Measurements from ENCODE around the gene ALK. TPM values are rescaled to one million over a fixed set of nuclear protein-coding genes. Genes with fewer than 3 reads are reported as not detected.

Gene ALK
- total RNA-seq, 1 donor from 2014 or later = not detected

DNA sequence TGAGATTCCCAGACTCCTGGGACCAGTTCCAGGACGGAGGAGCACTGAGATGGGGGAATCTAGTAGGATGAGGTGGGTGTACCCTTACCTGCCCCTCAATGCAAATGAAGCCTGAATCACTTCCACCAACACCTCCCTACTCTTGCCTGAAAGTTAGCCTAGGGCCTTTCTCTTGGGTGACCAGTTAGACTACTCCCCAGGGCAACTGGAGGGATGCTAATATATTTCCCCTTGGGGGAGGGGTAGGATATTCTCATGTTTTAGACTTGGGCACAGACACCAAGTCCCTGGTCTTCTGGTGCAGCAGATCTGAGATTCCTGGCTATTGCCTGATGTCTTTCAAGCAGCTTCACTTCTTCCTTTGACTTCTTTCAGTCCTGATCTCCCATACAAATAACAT lies 334.5 kb downstream of the ALK start:
- no peak for DNase-seq (ENCODE audit: low read depth)
- TF ChIP-seq, protein P1, sequence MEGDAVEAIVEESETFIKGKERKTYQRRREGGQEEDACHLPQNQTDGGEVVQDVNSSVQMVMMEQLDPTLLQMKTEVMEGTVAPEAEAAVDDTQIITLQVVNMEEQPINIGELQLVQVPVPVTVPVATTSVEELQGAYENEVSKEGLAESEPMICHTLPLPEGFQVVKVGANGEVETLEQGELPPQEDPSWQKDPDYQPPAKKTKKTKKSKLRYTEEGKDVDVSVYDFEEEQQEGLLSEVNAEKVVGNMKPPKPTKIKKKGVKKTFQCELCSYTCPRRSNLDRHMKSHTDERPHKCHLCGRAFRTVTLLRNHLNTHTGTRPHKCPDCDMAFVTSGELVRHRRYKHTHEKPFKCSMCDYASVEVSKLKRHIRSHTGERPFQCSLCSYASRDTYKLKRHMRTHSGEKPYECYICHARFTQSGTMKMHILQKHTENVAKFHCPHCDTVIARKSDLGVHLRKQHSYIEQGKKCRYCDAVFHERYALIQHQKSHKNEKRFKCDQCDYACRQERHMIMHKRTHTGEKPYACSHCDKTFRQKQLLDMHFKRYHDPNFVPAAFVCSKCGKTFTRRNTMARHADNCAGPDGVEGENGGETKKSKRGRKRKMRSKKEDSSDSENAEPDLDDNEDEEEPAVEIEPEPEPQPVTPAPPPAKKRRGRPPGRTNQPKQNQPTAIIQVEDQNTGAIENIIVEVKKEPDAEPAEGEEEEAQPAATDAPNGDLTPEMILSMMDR (IDR thresholded peaks at IDR 0.05; ENCODE audit: insufficient read depth, low read length, severe bottlenecking) = no peak
- no peak for FAIRE-seq
- Histone ChIP-seq H3K36me3 (ENCODE audit: control insufficient read depth, insufficient read depth, low read length) (no peaks in the 10 kb centered on the region), H3K4me3 (ENCODE audit: low read depth, low read length) (no peak overlapping the region), H3K27me3 (ENCODE audit: control insufficient read depth, insufficient read depth, low read length) (no peaks in the 10 kb centered on the region)

DNA sequence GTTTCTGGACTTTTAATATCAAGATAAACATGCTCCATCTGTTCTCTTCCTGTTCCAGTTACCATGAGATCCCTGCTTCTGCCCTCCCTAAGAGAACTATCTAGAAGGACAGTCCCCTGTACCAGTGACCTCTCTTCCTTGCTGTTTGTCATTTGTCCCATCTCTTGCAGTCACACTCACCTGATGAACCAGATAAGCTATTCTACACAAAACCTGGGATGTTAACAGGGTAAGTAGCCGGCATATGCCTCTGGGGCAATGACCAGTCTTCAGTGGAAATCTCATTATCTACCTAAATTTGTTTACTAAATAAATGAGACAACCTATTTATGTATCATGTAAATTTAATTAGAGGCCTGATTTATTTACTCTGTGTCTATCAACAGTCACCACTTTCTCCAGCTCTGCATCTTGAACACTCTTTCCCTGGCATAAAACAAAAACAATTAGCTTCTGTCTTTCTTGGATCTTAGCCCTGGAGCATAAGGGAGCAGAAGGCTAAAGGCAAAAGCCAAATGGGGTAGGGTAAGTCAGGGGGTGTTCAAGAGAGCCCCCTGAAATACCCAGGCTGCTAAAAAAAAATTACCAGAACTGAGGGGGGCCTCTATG lies 337.7 kb downstream of the ALK start:
- Histone ChIP-seq H3K27me3 (ENCODE audit: control insufficient read depth, insufficient read depth, low read length) (no peaks in the 10 kb centered on the region), H3K4me3 (ENCODE audit: low read depth, low read length) (no peak overlapping the region), H3K36me3 (ENCODE audit: control insufficient read depth, insufficient read depth, low read length) (no peaks in the 10 kb centered on the region)
- FAIRE-seq (no peak), DNase-seq (ENCODE audit: low read depth) (no peak)
- TF ChIP-seq, protein P1 (IDR thresholded peaks at IDR 0.05; ENCODE audit: insufficient read depth, low read length, severe bottlenecking) = no peak

DNA sequence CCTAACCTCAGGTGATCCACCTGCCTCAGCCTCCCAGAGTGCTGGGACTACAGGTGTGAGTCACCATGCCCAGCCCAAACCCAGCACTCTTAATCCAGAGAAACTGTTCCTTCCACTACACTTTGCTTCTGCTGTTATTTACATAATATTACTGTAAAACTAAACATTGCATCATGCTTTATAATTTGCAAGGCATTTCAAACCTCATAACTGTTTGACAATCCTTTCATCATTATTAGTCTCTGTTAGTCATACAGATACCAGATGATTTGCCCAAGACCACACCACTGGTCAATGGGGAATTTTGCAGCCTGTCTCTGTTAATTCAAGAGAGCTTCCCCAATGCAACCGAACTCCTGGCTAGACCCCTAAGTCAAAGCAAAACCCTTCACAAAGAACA lies 338.3 kb downstream of the ALK start:
- Histone ChIP-seq H3K4me3 (ENCODE audit: low read depth, low read length) (no peak overlapping the region), H3K27me3 (ENCODE audit: control insufficient read depth, insufficient read depth, low read length) (no peaks in the 10 kb centered on the region), H3K36me3 (ENCODE audit: control insufficient read depth, insufficient read depth, low read length) (no peaks in the 10 kb centered on the region)
- TF ChIP-seq, protein P1 (IDR thresholded peaks at IDR 0.05; ENCODE audit: insufficient read depth, low read length, severe bottlenecking) = no peak
- FAIRE-seq (no peak), DNase-seq (ENCODE audit: low read depth) (peak; percentile 96)

DNA sequence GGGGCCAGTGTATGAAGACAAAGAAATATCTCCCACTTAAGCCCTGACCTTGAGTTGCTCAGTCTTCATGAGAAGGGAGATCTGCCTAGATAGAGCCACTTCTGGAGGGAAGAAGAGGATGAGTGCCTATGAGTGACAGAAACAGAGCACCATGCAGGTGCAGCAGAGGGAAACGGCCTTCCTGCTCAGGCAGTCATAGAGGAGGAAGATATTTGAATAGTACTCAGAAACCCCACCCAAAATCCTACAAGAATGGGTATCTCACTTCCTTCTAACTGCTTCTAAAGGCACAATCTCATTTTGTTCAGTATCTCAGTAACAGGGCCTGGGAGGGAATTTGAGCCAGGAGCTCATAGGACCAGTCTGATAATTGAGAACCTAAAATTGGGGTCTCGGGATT lies 339.3 kb downstream of the ALK start:
- Histone ChIP-seq H3K4me3 (ENCODE audit: low read depth, low read length) (no peak overlapping the region), H3K27me3 (ENCODE audit: control insufficient read depth, insufficient read depth, low read length) (no peaks in the 10 kb centered on the region), H3K36me3 (ENCODE audit: control insufficient read depth, insufficient read depth, low read length) (no peaks in the 10 kb centered on the region)
- FAIRE-seq (no peak), DNase-seq (ENCODE audit: low read depth) (no peak)
- TF ChIP-seq, protein P1 (IDR thresholded peaks at IDR 0.05; ENCODE audit: insufficient read depth, low read length, severe bottlenecking) = no peak

DNA sequence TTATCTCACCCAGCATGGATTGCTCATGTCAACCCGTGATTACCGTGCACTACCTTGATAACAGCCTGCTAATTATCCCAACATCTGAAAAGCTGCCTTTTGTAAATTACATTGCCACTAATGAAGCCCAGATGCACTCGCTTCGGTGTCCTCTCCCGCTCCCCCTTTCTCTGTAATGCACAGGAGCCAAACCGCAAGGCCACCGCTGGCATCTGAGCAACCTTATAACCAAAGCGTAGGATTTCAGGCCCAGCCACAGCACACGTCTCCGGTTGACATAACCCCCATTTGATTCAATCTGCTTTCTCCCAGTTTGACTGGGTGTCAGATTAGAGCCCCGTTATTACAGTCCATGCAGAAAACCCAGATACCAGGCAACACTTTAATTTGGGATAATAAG lies 341.2 kb downstream of the ALK start:
- TF ChIP-seq, protein P1 (IDR thresholded peaks at IDR 0.05; ENCODE audit: insufficient read depth, low read length, severe bottlenecking) = no peak
- no peak overlapping the region for H3K4me3 ChIP-seq (ENCODE audit: low read depth, low read length)
- no peaks in the 10 kb centered on the region for H3K27me3 ChIP-seq (ENCODE audit: control insufficient read depth, insufficient read depth, low read length)
- no peak for FAIRE-seq
- no peak for DNase-seq (ENCODE audit: low read depth)
- no peaks in the 10 kb centered on the region for H3K36me3 ChIP-seq (ENCODE audit: control insufficient read depth, insufficient read depth, low read length)
